SW 1271 (cell line): ENCODE results near the gene EVI5L.

Source experiments
- DNase-seq, 2 experiments: peaks; one replicate each; lab custom pipeline; 2025; lab: John Stamatoyannopoulos, UW

The EVI5L gene

DNA sequence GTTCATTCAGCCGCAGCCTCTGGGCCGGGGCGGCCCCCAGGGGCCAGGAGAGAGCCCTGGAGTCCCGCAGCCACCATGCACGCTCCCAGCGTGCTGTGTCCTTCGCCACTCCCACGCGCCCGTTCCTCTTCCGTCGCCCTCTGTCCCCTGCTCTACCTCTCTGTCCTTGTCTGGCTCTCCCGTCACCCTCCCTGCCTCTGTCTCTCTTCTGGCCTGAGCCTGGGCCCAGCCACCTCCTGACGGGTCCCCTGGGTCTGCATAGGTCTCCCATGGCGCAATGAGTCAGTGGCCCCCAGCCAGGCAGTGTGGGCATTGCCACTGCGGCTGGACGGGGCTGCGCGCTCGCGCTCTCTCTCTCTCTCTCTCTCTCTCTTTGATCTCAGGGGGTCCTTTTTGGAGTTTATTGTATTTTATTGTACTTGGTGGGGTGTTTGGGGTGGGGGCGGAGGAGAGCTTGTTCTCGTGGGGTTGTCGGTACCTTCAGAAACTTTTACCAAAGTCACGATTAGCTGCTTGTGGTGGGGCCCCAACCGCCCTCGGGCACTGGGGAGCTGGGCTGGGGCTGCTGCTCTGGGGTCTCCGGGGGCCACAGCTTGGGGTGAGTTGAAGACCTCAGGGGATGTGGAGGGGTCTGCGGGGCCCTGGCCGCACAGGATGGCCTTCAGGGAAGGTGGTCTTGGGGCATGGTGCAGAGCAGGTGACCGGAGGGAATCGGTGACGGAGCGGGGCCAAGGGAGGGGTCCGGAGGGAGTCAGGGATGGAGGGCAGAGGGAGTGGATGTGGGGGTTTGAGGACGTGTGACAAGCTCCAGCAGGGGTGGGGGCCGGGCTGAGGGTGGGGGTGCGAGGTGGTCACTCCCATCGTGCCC is 82.9 kb downstream of the EVI5L start:
- DNase-seq = no peak

GRCh38 chr19:7913652-7914051 is 83.6 kb downstream of the EVI5L start:
- DNase-seq = no peak

- no peak for DNase-seq
These were observed 84.1 kb downstream of the EVI5L start for GRCh38 chr19:7914099-7914498.
